NCI-H748 treated with DMSO at 0.1 percent for 48 hours (cell line): ENCODE data around the gene TTN.
"Not testable (repeated sequence)": the region's sequence is repeated elsewhere in the genome, so short reads cannot be mapped to it uniquely, and the experiment has no call there.

Experiments
- DNase-seq: peaks from one replicate; lab custom pipeline; 2025; lab: John Stamatoyannopoulos, UW

The TTN gene

GRCh38 chr2:178530131-178530530 is 277.1 kb downstream of the TTN start:
- no peak for DNase-seq

GRCh38 chr2:178529194-178529593 is 278.0 kb downstream of the TTN start:
- DNase-seq, result no peak

- DNase-seq, result no peak
These were observed 278.6 kb downstream of the TTN start for GRCh38 chr2:178528647-178529046.

- no peak for DNase-seq
These were observed 279.6 kb downstream of the TTN start for GRCh38 chr2:178527592-178527991.

- no peak for DNase-seq
These were observed 281.0 kb downstream of the TTN start for GRCh38 chr2:178526256-178526655.

GRCh38 chr2:178525460-178525859 is 281.8 kb downstream of the TTN start:
- DNase-seq, result not testable (repeated sequence)

GRCh38 chr2:178525010-178525409 is 282.2 kb downstream of the TTN start:
- DNase-seq, result not testable (repeated sequence)

GRCh38 chr2:178523596-178524134 is 283.6 kb downstream of the TTN start:
- DNase-seq, result no peak

GRCh38 chr2:178522950-178523595 is 284.1 kb downstream of the TTN start:
- DNase-seq, result peak; percentile 91

- DNase-seq, result no peak
These were observed 285.7 kb downstream of the TTN start for GRCh38 chr2:178521304-178522150.

- no peak for DNase-seq
These were observed 289.7 kb downstream of the TTN start for GRCh38 chr2:178517496-178517895.

- DNase-seq, result no peak
These were observed 292.6 kb downstream of the TTN start for GRCh38 chr2:178514664-178515063.

- no peak for DNase-seq
These were observed 293.3 kb downstream of the TTN start for GRCh38 chr2:178513876-178514275.

GRCh38 chr2:178512484-178512883 is 294.7 kb downstream of the TTN start:
- DNase-seq, result no peak

- no peak for DNase-seq
These were observed 296.8 kb downstream of the TTN start for GRCh38 chr2:178510384-178510783.

GRCh38 chr2:178508646-178509045 is 298.6 kb downstream of the TTN start:
- no peak for DNase-seq

- DNase-seq, result no peak
These were observed 300.3 kb downstream of the TTN start for GRCh38 chr2:178506949-178507348.

- no peak for DNase-seq
These were observed 300.7 kb downstream of the TTN start for GRCh38 chr2:178506524-178506923.

GRCh38 chr2:178506101-178506500 is 301.1 kb downstream of the TTN start:
- DNase-seq, result no peak

GRCh38 chr2:178502751-178503150 is 304.5 kb downstream of the TTN start:
- DNase-seq, result no peak

- no peak for DNase-seq
These were observed 307.6 kb downstream of the TTN start for GRCh38 chr2:178499640-178500039.

- no peak for DNase-seq
These were observed 309.1 kb downstream of the TTN start for GRCh38 chr2:178498137-178498536.

GRCh38 chr2:178496049-178496448 is 311.2 kb downstream of the TTN start:
- no peak for DNase-seq
